ENCODE results near the gene EARS2. TPM values are rescaled to one million over a fixed set of nuclear protein-coding genes. Genes with fewer than 3 reads are reported as not detected.

The EARS2 gene
- total and polyA plus RNA-seq, 4 donors: 17.7 to 25.7 (median 22.3) TPM

- no peak for TF ChIP-seq CTCF (IDR thresholded peaks at IDR 0.05; ENCODE audit: control extremely low read depth, extremely low read depth)
- Histone ChIP-seq H3K9ac (ENCODE audit: insufficient read depth in 1 of 2, low read length in 2 of 2) (no peak overlapping the region), H3K27me3 (ENCODE audit: control insufficient read depth in 3 of 3, insufficient read depth in 3 of 3, low read length in 2 of 3) (no peaks in the 10 kb centered on the region), H3K27ac (ENCODE audit: low read depth in 1 of 2, low read length in 1 of 2) (no peak overlapping the region), H3K4me3 (no peak overlapping the region), H3K36me3 (ENCODE audit: control insufficient read depth in 4 of 4, insufficient read depth in 4 of 4, low read length in 4 of 4) (peaks cover 6 to 17% (median 11%) of the 10 kb centered on the region in 4 donors), H3K9me3 (ENCODE audit: control insufficient read depth in 4 of 4, insufficient read depth in 3 of 4, low read length in 3 of 4) (peaks cover 0 to 2% (median 0%) of the 10 kb centered on the region in 4 donors), H3K4me1 (ENCODE audit: control insufficient read depth in 5 of 5, insufficient read depth in 5 of 5, low read length in 5 of 5) (peaks cover 0 to 8% (median 0%) of the 10 kb centered on the region in 5 donors)
- 16 to 50% methylated on average over 3 of the region's 3 CpGs for WGBS, 2 donors
- ATAC-seq (ENCODE audit: insufficient read depth, low FRiP score) (no peak), DNase-seq (peak in 2 of 3 donors; percentile 53 to 64)
Measured at GRCh38 chr16:23518435-23518891, 38.7 kb downstream of the EARS2 start.

GRCh38 chr16:23516366-23517137 is 40.6 kb downstream of the EARS2 start:
- no peak for DNase-seq
- no peak overlapping the region for H3K9ac ChIP-seq (ENCODE audit: insufficient read depth in 1 of 2, low read length in 2 of 2)
- TF ChIP-seq CTCF (IDR thresholded peaks at IDR 0.05; ENCODE audit: control extremely low read depth, extremely low read depth): no peak
- H3K9me3 ChIP-seq (ENCODE audit: control insufficient read depth in 4 of 4, insufficient read depth in 3 of 4, low read length in 3 of 4): no peaks in the 10 kb centered on the region
- peaks cover 0 to 8% (median 0%) of the 10 kb centered on the region in 5 donors for H3K4me1 ChIP-seq (ENCODE audit: control insufficient read depth in 5 of 5, insufficient read depth in 5 of 5, low read length in 5 of 5)
- H3K27me3 ChIP-seq (ENCODE audit: control insufficient read depth in 3 of 3, insufficient read depth in 3 of 3, low read length in 2 of 3): no peaks in the 10 kb centered on the region
- no peak overlapping the region for H3K27ac ChIP-seq (ENCODE audit: low read depth in 1 of 2, low read length in 1 of 2)
- no peak overlapping the region for H3K4me3 ChIP-seq
- 52 to 69% methylated on average over 4 of the region's 4 CpGs for WGBS, 2 donors
- peaks cover 0 to 6% (median 5%) of the 10 kb centered on the region in 4 donors for H3K36me3 ChIP-seq (ENCODE audit: control insufficient read depth in 4 of 4, insufficient read depth in 4 of 4, low read length in 4 of 4)
- ATAC-seq (ENCODE audit: insufficient read depth, low FRiP score): no peak

- Histone ChIP-seq H3K36me3 (ENCODE audit: control insufficient read depth in 4 of 4, insufficient read depth in 4 of 4, low read length in 4 of 4) (peaks cover 0 to 6% (median 5%) of the 10 kb centered on the region in 4 donors), H3K9me3 (ENCODE audit: control insufficient read depth in 4 of 4, insufficient read depth in 3 of 4, low read length in 3 of 4) (no peaks in the 10 kb centered on the region), H3K4me3 (no peak overlapping the region), H3K27me3 (ENCODE audit: control insufficient read depth in 3 of 3, insufficient read depth in 3 of 3, low read length in 2 of 3) (no peaks in the 10 kb centered on the region), H3K27ac (ENCODE audit: low read depth in 1 of 2, low read length in 1 of 2) (no peak overlapping the region), H3K4me1 (ENCODE audit: control insufficient read depth in 5 of 5, insufficient read depth in 5 of 5, low read length in 5 of 5) (peaks cover 0 to 8% (median 0%) of the 10 kb centered on the region in 5 donors), H3K9ac (ENCODE audit: insufficient read depth in 1 of 2, low read length in 2 of 2) (no peak overlapping the region)
- ATAC-seq (ENCODE audit: insufficient read depth, low FRiP score) (no peak), DNase-seq (no peak)
- TF ChIP-seq CTCF (IDR thresholded peaks at IDR 0.05; ENCODE audit: control extremely low read depth, extremely low read depth): no peak
- WGBS, 2 donors: 97 to 98% methylated on average over 5 of the region's 5 CpGs
Measured at GRCh38 chr16:23515881-23516280, 41.3 kb downstream of the EARS2 start.

All from lung (tissue), 12 donors.